HG02798 (cell line): ENCODE data around the gene CXXC1.
"Not testable (repeated sequence)": the region's sequence is repeated elsewhere in the genome, so short reads cannot be mapped to it uniquely, and the experiment has no call there.

ENCODE experiments used
- ATAC-seq: cut with Tn5 transposase; IDR thresholded peaks from one replicate; pipeline ENCODE4 v1.9.1; 2021; ENCODE audit warnings: mild to moderate bottlenecking; ENCODE audit not compliant: unreplicated experiment, poor library complexity

Gene CXXC1

DNA sequence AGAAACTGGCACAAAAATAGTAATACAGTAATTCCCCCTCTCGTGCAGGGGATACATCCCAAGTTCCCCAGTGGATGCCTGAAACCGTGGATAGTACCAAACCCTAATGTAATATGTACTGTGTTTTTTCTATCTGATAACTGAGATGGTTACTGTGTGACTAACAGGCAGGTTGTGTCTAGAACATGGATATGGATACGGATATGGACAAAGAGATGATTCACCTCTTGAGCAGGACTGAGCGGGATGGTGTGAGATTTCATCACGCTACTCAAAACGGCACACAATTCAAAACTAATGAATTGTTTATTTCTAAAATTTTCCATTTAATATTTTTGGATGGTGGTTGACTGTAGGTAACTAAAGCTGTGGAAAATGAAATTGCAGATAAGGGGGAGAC, 9.6 kb downstream of the CXXC1 start:
- no peak for ATAC-seq

GRCh38 chr18:50276452-50276851, 11.0 kb downstream of the CXXC1 start:
- ATAC-seq = no peak

DNA sequence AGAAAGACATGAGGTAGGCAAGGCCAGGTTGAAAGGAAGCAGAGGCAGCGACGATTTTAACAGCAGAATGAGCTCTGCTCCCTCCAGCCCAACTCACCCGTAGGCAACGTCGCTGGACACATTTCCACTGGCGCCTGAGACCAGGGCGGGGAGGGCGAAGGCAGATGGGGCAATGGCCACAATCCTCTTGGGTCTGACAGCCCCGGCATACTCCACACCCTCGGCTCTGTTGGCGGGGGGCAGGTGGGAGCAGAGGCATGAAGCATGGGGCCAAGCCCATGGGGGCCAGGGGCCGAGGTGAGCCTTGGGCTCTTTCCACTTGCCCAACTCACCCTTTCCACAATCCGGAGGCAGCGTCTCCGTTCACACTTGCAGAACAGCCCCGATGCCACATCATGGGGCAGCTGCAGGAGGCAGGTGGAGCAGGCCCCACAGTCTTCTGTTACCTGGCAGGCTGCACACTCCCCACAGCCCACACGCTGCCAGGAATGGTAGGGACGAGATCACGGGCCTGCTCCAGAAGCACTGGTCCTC, 11.9 kb downstream of the CXXC1 start:
- no peak for ATAC-seq

DNA sequence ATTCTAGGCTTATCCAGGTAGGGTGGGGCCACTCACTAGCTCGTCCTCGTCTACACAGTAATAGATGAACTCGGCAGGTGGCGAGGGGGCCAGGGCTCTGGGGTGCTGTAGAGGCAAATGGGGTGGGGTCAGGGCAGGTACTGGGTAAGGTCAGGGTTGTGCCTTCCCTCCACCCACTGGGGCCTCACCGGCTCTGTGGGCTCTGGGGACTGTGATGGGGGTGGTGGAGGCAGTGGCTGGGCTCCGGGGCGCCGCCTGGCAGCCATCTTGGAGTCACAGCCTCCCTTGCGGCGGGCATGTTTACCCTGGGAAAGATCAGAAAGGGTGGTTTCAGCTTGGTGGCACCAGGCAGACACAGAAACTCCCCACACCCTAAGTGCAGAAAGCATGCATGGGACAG, 12.6 kb downstream of the CXXC1 start:
- no peak for ATAC-seq

DNA sequence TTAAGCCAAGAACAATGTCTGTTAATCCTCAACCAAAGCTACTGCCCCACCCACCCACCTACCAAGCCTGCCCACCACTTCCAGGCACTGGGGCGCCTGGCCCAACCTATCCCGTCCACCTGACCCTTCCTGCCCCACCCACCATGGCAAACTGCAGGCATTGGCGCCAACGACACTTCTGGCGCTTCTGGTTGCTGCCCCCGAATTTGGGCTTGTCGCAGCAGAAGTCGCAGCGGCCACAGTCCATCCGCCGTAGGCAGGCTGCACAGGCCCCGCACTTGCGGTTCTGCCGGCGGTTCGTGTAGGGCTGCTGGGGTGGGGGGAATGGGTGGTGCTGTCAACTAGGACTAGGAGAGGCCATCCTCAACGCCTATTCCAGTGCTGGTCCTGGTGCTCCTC, 13.4 kb downstream of the CXXC1 start:
- no peak for ATAC-seq

- ATAC-seq = no peak
These were observed 14.1 kb downstream of the CXXC1 start for GRCh38 chr18:50273203-50274043.

- ATAC-seq = no peak
These were observed 14.9 kb downstream of the CXXC1 start for GRCh38 chr18:50272568-50272967.

DNA sequence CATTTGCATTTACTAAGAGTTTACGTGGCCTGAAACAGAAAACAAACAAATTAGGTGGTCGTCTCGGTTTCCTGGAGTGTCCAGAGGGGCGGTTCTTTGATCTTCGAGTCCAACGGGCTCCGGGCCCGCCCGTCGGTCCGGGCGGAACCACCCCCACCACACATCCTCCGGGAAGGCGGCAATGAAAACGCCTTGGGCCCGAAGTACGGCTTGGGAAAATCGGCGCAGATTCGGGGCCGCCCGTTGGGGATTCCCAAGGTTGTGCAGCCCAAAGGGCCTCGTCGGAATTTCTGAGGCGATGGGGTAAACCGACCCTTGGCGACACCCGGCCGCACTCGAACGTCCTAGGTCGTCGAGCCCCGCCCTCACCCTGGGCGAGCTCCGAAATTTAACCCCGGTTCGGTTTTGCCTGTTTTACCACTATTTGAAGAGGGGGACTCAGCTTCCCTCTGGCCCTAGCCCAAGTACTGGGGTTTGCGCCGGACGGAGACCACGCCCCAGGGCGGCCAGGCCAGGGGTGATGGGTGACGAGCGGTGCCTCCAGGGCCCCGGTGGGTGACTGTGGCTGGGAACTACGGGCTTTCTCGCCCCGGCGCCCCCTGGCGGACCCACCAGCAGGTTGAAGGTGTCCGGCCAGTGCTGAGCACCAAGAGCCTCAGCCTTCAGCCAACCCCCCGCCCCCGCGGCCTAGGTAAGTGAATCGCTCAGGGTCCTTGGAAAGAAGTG, 19.3 kb downstream of the CXXC1 start:
- ATAC-seq = peak; percentile 76

DNA sequence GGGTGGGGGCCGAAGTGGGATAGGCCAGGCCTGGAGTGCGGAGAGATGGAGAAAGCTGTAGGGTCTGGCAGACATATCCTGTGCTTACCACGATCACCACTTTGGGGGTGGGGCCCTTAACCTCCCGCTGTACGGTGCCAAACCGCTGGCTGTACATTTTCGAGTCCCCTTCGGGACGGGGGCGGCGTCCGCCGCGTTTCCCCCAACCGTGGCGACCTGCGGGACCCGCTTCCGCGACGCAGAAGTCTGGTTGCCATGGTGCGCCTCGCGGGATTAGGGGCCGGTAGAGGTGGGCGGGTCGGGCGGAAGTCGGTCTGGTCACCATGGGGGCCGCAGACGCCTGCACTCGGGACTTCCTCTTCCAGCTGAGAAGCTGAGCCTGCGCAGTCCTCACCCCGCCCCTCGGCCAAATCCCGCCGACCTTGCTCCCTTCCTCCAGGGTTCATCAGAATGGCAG, 21.2 kb downstream of the CXXC1 start, which contains the start of gene CFAP53:
TSS of gene CFAP53 (minus strand) at position 248 of the 457 bp plus-strand sequence. CDS start at position 157, 91 bp downstream.
- ATAC-seq = peak; percentile 82

DNA sequence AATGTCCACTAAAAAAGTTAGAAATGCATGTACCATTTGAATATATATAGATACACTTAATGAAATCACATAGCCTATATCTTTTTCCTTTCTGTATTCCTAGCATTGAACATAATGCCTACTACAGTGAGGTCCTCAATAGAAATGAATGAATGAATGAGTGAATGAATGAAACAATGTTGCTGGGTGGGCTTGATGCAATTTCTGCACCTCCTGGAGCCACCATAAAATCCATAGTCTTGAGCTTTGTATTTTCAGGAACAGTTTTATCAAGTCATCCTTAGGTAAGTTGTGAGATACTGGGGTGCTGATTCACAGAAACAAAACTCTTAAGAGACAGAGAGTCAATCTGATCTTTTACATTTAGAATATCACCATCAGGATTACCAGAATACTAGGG, 24.5 kb downstream of the CXXC1 start:
- ATAC-seq = no peak

GRCh38 chr18:50250935-50251334, 36.6 kb downstream of the CXXC1 start:
- ATAC-seq = no peak

GRCh38 chr18:50249576-50249975, 37.9 kb downstream of the CXXC1 start:
- ATAC-seq = no peak

DNA sequence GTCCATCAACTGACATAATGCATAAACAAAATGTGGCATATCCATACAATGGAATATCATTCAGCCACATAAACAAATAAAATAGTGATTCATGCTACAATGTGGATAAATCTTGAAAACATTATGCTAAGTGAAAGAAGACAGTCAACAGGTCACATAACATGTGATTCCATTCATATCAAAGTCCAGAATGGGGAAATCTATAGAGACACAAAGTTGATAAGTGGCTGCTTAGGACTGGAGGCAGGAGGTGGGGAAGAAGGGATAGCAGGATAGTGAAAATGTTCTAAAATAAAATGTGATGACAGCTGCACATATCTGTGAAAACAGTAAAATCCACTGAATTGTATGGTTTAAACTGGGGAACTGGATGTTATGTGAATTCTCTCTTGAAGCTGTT, 39.9 kb downstream of the CXXC1 start:
- no peak for ATAC-seq

DNA sequence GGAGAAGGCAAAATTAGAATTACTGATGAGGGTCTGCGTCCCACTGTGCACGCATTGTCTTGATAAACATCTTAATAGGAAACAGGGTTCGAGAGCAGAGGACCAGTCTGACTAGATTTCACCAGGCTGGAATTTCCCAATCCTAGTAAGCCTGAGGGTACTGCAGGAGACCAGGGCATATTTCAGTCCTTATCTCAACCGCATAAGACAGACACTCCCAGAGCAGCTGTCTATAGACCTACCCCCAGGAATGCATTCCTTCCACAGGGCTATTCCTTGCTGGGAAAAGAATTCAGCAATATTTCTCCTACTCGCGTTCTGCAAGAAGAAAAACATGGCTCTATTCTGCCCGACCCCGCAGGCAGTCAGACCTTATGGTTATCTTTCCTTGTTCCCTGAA, 45.7 kb downstream of the CXXC1 start:
- ATAC-seq = not testable (repeated sequence)

DNA sequence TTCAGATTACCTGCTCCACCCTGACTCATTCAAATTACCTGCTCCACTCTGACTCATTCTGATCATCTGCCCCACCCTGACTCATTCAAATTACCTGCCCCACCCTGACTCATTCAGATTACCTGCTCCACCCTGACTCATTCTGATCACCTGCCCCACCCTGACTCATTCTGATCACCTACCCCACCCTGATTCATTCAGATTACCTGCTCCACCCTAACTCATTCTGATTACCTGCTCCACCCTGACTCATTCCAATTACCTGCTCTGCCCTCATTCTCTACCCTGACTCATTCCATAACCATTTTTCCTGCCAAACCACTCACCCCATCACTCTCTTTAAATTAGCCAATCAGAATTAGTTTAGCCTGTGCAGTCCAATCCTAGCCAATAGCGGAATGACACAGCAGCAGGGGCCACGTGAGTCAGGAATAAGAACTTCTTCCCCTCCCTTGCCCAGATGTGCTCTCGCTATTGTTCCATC, 47.4 kb downstream of the CXXC1 start:
- no peak for ATAC-seq

DNA sequence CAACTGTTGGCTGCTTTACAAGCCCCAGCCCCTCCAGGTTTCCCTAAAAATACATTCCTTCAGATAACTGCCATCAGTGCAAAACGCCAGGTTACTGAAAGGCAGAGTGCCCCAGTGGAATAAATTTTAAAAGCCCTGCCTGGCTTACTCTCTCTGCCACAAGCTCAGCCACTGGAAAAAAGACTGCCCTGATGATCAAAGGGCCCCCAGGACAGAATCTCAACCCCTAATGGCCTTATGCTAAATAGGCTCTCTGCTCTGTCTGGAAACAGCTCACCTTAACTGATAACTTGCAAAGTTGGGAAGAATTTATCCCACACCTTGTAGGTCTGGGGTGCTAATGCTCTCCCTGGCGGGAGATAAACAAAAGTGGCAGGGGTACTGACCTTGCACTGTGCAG, 55.1 kb downstream of the CXXC1 start:
- no peak for ATAC-seq
